GM23338 (cell line): Measurements from ENCODE around the gene PRELID3B. TPM values are rescaled to one million over a fixed set of nuclear protein-coding genes. Genes with fewer than 3 reads are reported as not detected.

ENCODE experiments used
- CREB1 ChIP-seq: fragments of 250-450 bp; sonication (Bioruptor Pico); IDR thresholded peaks from 2 replicates; pipeline ENCODE4 v1.5.0; 2020; ENCODE audit warnings: low read depth, mild to moderate bottlenecking, moderate library complexity
- CTCF ChIP-seq, 2 experiments: fragments of 200-600 bp in 1 of 2; sonication (generic) in 1 of 2; conservative IDR thresholded peaks; 2 replicates each; pipeline versions ENCODE4 v1.5.1 to v1.6.1; 2016 to 2017; ENCODE audit warnings: antibody characterized with exemption in 2 of 2, low read depth in 2 of 2, mild to moderate bottlenecking in 2 of 2, moderate library complexity in 1 of 2
- NANOG ChIP-seq: IDR thresholded peaks from 2 replicates; pipeline ENCODE4 v1.6.1; 2016; ENCODE audit warnings: antibody characterized with exemption, borderline replicate concordance
- ZNF114 ChIP-seq: fragments of 250-450 bp; sonication (Bioruptor Pico); IDR thresholded peaks from 2 replicates; pipeline ENCODE4 v1.5.0; 2020; ENCODE audit warnings: mild to moderate bottlenecking, moderate library complexity
- polyA plus RNA-seq: library from polyadenylated mRNA; unstranded; fragments of >200 nt; fragmentation: Nextera tagmentation; extraction: Ambion mirVana; gene quantifications from 2 replicates; pipeline ENCODE4 v1.2.1, GENCODE V29; 2016
- total RNA-seq: library from RNA; depleted of rRNA; stranded (reverse); fragments of >200 nt; shearing (Covaris generic); gene quantifications from 2 replicates; pipeline ENCODE4 v1.2.3, GENCODE V29; 2014
- TF ChIP-seq, protein P1 (sequence below): fragments of 250-450 bp; sonication (Bioruptor Pico); IDR thresholded peaks from 2 replicates; pipeline ENCODE4 v1.5.0; 2020; ENCODE audit warnings: mild to moderate bottlenecking, moderate library complexity

The PRELID3B gene
- total and polyA plus RNA-seq, 2 experiments from 2014 or later: 42.7 to 43.6 TPM

GRCh38 chr20:58994390-58995159 is 48.0 kb downstream of the PRELID3B start (continued):
- TF ChIP-seq, protein P1, sequence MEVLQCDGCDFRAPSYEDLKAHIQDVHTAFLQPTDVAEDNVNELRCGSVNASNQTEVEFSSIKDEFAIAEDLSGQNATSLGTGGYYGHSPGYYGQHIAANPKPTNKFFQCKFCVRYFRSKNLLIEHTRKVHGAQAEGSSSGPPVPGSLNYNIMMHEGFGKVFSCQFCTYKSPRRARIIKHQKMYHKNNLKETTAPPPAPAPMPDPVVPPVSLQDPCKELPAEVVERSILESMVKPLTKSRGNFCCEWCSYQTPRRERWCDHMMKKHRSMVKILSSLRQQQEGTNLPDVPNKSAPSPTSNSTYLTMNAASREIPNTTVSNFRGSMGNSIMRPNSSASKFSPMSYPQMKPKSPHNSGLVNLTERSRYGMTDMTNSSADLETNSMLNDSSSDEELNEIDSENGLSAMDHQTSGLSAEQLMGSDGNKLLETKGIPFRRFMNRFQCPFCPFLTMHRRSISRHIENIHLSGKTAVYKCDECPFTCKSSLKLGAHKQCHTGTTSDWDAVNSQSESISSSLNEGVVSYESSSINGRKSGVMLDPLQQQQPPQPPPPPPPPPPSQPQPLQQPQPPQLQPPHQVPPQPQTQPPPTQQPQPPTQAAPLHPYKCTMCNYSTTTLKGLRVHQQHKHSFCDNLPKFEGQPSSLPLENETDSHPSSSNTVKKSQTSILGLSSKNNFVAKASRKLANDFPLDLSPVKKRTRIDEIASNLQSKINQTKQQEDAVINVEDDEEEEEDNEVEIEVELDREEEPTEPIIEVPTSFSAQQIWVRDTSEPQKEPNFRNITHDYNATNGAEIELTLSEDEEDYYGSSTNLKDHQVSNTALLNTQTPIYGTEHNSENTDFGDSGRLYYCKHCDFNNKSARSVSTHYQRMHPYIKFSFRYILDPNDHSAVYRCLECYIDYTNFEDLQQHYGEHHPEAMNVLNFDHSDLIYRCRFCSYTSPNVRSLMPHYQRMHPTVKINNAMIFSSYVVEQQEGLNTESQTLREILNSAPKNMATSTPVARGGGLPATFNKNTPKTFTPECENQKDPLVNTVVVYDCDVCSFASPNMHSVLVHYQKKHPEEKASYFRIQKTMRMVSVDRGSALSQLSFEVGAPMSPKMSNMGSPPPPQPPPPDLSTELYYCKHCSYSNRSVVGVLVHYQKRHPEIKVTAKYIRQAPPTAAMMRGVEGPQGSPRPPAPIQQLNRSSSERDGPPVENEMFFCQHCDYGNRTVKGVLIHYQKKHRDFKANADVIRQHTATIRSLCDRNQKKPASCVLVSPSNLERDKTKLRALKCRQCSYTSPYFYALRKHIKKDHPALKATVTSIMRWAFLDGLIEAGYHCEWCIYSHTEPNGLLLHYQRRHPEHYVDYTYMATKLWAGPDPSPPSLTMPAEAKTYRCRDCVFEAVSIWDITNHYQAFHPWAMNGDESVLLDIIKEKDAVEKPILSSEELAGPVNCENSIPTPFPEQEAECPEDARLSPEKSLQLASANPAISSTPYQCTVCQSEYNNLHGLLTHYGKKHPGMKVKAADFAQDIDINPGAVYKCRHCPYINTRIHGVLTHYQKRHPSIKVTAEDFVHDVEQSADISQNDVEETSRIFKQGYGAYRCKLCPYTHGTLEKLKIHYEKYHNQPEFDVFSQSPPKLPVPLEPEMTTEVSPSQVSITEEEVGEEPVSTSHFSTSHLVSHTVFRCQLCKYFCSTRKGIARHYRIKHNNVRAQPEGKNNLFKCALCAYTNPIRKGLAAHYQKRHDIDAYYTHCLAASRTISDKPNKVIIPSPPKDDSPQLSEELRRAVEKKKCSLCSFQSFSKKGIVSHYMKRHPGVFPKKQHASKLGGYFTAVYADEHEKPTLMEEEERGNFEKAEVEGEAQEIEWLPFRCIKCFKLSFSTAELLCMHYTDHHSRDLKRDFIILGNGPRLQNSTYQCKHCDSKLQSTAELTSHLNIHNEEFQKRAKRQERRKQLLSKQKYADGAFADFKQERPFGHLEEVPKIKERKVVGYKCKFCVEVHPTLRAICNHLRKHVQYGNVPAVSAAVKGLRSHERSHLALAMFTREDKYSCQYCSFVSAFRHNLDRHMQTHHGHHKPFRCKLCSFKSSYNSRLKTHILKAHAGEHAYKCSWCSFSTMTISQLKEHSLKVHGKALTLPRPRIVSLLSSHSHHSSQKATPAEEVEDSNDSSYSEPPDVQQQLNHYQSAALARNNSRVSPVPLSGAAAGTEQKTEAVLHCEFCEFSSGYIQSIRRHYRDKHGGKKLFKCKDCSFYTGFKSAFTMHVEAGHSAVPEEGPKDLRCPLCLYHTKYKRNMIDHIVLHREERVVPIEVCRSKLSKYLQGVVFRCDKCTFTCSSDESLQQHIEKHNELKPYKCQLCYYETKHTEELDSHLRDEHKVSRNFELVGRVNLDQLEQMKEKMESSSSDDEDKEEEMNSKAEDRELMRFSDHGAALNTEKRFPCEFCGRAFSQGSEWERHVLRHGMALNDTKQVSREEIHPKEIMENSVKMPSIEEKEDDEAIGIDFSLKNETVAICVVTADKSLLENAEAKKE (CRISPR knock-in tag): no peak
- TF ChIP-seq ZNF114 (no peak), CREB1 (CRISPR knock-in tag) (no peak), CTCF (conservative IDR thresholded peaks at IDR 0.05; ENCODE audit: low read depth in 2 of 2) (no peak), NANOG (no peak)
